Stimulated activated CD8-positive, alpha-beta memory T cell treated with anti-CD3 and anti-CD28 coated beads, Interleukin-15, amount 100 ng/mL, for 24 hours (primary cell): Measurements from ENCODE around the gene CCDC134.

Experiments used
- DNase-seq: peaks from one replicate; pipeline ENCODE4 v3.0.0-alpha.2; 2020; ENCODE audit warnings: low read depth

CCDC134 gene

GRCh38 chr22:41800348-41801146 lies at the start of gene CCDC134:
Gene CCDC134, plus strand, starts transcription at chr22:41800679. Its CDS starts 8,212 bp downstream, at chr22:41808891.
- peak; percentile 81 for DNase-seq

GRCh38 chr22:41752011-41752970 lies 48.2 kb upstream of the CCDC134 start:
- no peak for DNase-seq

- no peak for DNase-seq
These were observed 46.5 kb upstream of the CCDC134 start for GRCh38 chr22:41753984-41754383.

- DNase-seq, result no peak
These were observed 43.0 kb upstream of the CCDC134 start for GRCh38 chr22:41757502-41757901.

- no peak for DNase-seq
These were observed 42.2 kb upstream of the CCDC134 start for GRCh38 chr22:41758231-41758630.

- DNase-seq, result no peak
These were observed 37.3 kb upstream of the CCDC134 start for GRCh38 chr22:41762980-41763779.

- no peak for DNase-seq
These were observed 34.0 kb upstream of the CCDC134 start for GRCh38 chr22:41766476-41766875.

GRCh38 chr22:41768430-41768829 lies 32.0 kb upstream of the CCDC134 start:
- DNase-seq, result no peak

- no peak for DNase-seq
These were observed 29.6 kb upstream of the CCDC134 start for GRCh38 chr22:41770715-41771468.

- DNase-seq, result no peak
These were observed 28.3 kb upstream of the CCDC134 start for GRCh38 chr22:41772198-41772597.

- DNase-seq, result no peak
These were observed 27.8 kb upstream of the CCDC134 start for GRCh38 chr22:41772645-41773044.

GRCh38 chr22:41775338-41775737 lies 25.1 kb upstream of the CCDC134 start:
- no peak for DNase-seq

GRCh38 chr22:41775976-41776375 lies 24.5 kb upstream of the CCDC134 start:
- no peak for DNase-seq

GRCh38 chr22:41776381-41776780 lies 24.1 kb upstream of the CCDC134 start:
- no peak for DNase-seq

GRCh38 chr22:41777749-41778425 lies 22.6 kb upstream of the CCDC134 start:
- no peak for DNase-seq

- no peak for DNase-seq
These were observed 20.5 kb upstream of the CCDC134 start for GRCh38 chr22:41779929-41780505.

- DNase-seq, result peak; percentile 56
These were observed 19.6 kb upstream of the CCDC134 start for GRCh38 chr22:41780746-41781505.

- no peak for DNase-seq
These were observed 19.0 kb upstream of the CCDC134 start for GRCh38 chr22:41781507-41781906.

- DNase-seq, result no peak
These were observed 18.2 kb upstream of the CCDC134 start for GRCh38 chr22:41782316-41782715.

GRCh38 chr22:41782751-41783150 lies 17.7 kb upstream of the CCDC134 start:
- DNase-seq, result no peak
